Measurements from ENCODE around the gene NOS1AP.

GRCh38 chr1:162349635-162350330 is 280.3 kb downstream of the NOS1AP start:
- TF ChIP-seq FOXM1 (IDR thresholded peaks at IDR 0.05; ENCODE audit: low read depth), result no peak
- TF ChIP-seq FOXM1 (CRISPR knock-in tag; IDR thresholded peaks at IDR 0.05; ENCODE audit: low read depth), result no peak
- TF ChIP-seq MEIS2 (IDR thresholded peaks at IDR 0.05; ENCODE audit: partially characterized antibody), result no peak
- no peak; the same call in 1 of the 2 replicates for TF ChIP-seq BHLHE40 (IDR thresholded peaks at IDR 0.05; ENCODE audit: low read length)
- no peak for TF ChIP-seq NFXL1 (CRISPR knock-in tag; IDR thresholded peaks at IDR 0.05)
- no peak for TF ChIP-seq RBM22 (IDR thresholded peaks at IDR 0.05; ENCODE audit: low read depth, low read length, poor library complexity, severe bottlenecking)
- TF ChIP-seq PRDM10 (IDR thresholded peaks at IDR 0.05; ENCODE audit: partially characterized antibody), result no peak
- no peak for TF ChIP-seq MAX (CRISPR knock-in tag; IDR thresholded peaks at IDR 0.05)
- no peak for TF ChIP-seq ZHX1 (conservative IDR thresholded peaks at IDR 0.05; ENCODE audit: low read length)
- TF ChIP-seq MYNN (IDR thresholded peaks at IDR 0.05), result no peak
- no peak for TF ChIP-seq MYNN (CRISPR knock-in tag; IDR thresholded peaks at IDR 0.05)
- TF ChIP-seq ZC3H4 (CRISPR knock-in tag; IDR thresholded peaks at IDR 0.05; ENCODE audit: borderline replicate concordance), result no peak
- TF ChIP-seq ZFP1 (CRISPR knock-in tag; IDR thresholded peaks at IDR 0.05), result no peak
- TF ChIP-seq CTCF (IDR thresholded peaks at IDR 0.05 in 2 of 3, conservative IDR thresholded peaks at IDR 0.05 in 1 of 3; ENCODE audit: insufficient read depth in 2 of 3, low read depth in 1 of 3, low read length in 3 of 3), result no peak
- no peak for TF ChIP-seq MCM2 (IDR thresholded peaks at IDR 0.05; ENCODE audit: low read depth)
- no peak for TF ChIP-seq ZNF512 (tag; IDR thresholded peaks at IDR 0.05)
